GM23248 (cell line): Measurements from ENCODE around the gene DHRS4L2. TPM values are rescaled to one million over a fixed set of nuclear protein-coding genes. Genes with fewer than 3 reads are reported as not detected.
A peak's percentile ranks its signal among the peaks of the same experiment; 100 is the strongest.
"Not testable (repeated sequence)": the region's sequence is repeated elsewhere in the genome, so short reads cannot be mapped to it uniquely, and the experiment has no call there.

Source experiments
- DNase-seq: peaks from one replicate; pipeline ENCODE4 v3.0.0-alpha.2; 2015
- H2AFZ ChIP-seq: fragments of 200-600 bp; sonication (generic); 2 replicates; pipeline ENCODE4 v1.6.1; 2016; ENCODE audit warnings: antibody characterized with exemption
- H3F3A ChIP-seq: fragments of 200-600 bp; sonication (generic); 2 replicates; pipeline ENCODE4 v1.6.1; 2016; ENCODE audit warnings: mild to moderate bottlenecking, antibody characterized with exemption, mixed run types; ENCODE audit not compliant: insufficient read depth
- H3K27ac ChIP-seq: fragments of 200-600 bp; sonication (generic); 2 replicates; pipeline ENCODE4 v1.5.1; 2016; ENCODE audit warnings: mild to moderate bottlenecking
- H3K27me3 ChIP-seq: fragments of 200-600 bp; sonication (generic); replicated peaks from 2 replicates; pipeline ENCODE4 v1.6.1; 2016; ENCODE audit warnings: mild to moderate bottlenecking; ENCODE audit not compliant: insufficient read depth
- H3K36me3 ChIP-seq: fragments of 200-600 bp; sonication (generic); 2 replicates; pipeline ENCODE4 v1.6.1; 2016; ENCODE audit warnings: low read depth, mild to moderate bottlenecking
- H3K4me1 ChIP-seq: fragments of 200-600 bp; sonication (generic); 2 replicates; pipeline ENCODE4 v1.6.1; 2016; ENCODE audit warnings: mild to moderate bottlenecking; ENCODE audit not compliant: insufficient read depth
- H3K4me2 ChIP-seq: fragments of 200-600 bp; sonication (generic); one replicate; pipeline ENCODE4 v1.6.1; 2016; ENCODE audit warnings: mild to moderate bottlenecking; ENCODE audit not compliant: unreplicated experiment
- H3K4me3 ChIP-seq: fragments of 200-600 bp; sonication (generic); 2 replicates; pipeline ENCODE4 v1.5.1; 2016; ENCODE audit warnings: mild to moderate bottlenecking
- H3K79me2 ChIP-seq: fragments of 200-600 bp; sonication (generic); 2 replicates; pipeline ENCODE4 v1.6.1; 2016; ENCODE audit warnings: mild to moderate bottlenecking; ENCODE audit not compliant: insufficient read depth
- H3K9ac ChIP-seq: fragments of 200-600 bp; sonication (generic); 2 replicates; pipeline ENCODE4 v1.6.1; 2016; ENCODE audit warnings: mild to moderate bottlenecking
- H3K9me2 ChIP-seq: fragments of 200-600 bp; sonication (generic); 2 replicates; pipeline ENCODE4 v1.6.1; 2016; ENCODE audit warnings: mixed run types, mild to moderate bottlenecking, moderate library complexity; ENCODE audit not compliant: insufficient read depth
- H3K9me3 ChIP-seq: fragments of 200-600 bp; sonication (generic); one replicate; pipeline ENCODE4 v1.6.1; 2017; ENCODE audit warnings: low read depth
- H4K20me1 ChIP-seq: fragments of 200-600 bp; sonication (generic); 2 replicates; pipeline ENCODE4 v1.6.0; 2016; ENCODE audit not compliant: insufficient read depth
- EZH2 ChIP-seq: fragments of 200-600 bp; sonication (generic); IDR thresholded peaks from 2 replicates; pipeline ENCODE4 v1.6.1; 2018; ENCODE audit warnings: antibody characterized with exemption, mild to moderate bottlenecking; ENCODE audit not compliant: insufficient read depth, poor library complexity, severe bottlenecking
- EZH2phosphoT487 ChIP-seq: fragments of 200-600 bp; sonication (generic); IDR thresholded peaks from 2 replicates; pipeline ENCODE4 v1.6.1; 2018; ENCODE audit warnings: antibody characterized with exemption, moderate library complexity, mild to moderate bottlenecking, low read depth; ENCODE audit not compliant: insufficient read depth
- WGBS, 2 experiments: methylation state at CpG; one replicate each; pipeline ENCODE4 v1.1.6; 2015 to 2017; ENCODE audit warnings: low lambda C conversion rate in 2 of 2, low coverage in 1 of 2; ENCODE audit errors: missing lambda C conversion rate in 2 of 2; 5-methylcytosine and 5-hydroxymethylcytosine counted together
- in situ Hi-C: fragments of 300-500 bp; cut with MboI; formaldehyde crosslinking; loops from 2 replicates; pipeline ENCODE4 v1.15.0; 2020
- polyA plus RNA-seq: library from polyadenylated mRNA; unstranded; fragments of >200 nt; fragmentation: Nextera tagmentation; extraction: Ambion mirVana; gene quantifications from 2 replicates; pipeline ENCODE4 v1.2.1, GENCODE V29; 2016
- total RNA-seq: library from RNA; depleted of rRNA; stranded (reverse); fragments of >200 nt; shearing (Covaris generic); gene quantifications from 2 replicates; pipeline ENCODE4 v1.2.3, GENCODE V29; 2014

Gene DHRS4L2
- total and polyA plus RNA-seq, 2 experiments from 2014 or later = 10.1 to 19.2 TPM

GRCh38 chr14:24011051-24011450, 22.3 kb downstream of the DHRS4L2 start:
- H3K4me1 ChIP-seq = no peaks in the 10 kb centered on the region
- H3K36me3 ChIP-seq = no peaks in the 10 kb centered on the region
- no peak overlapping the region for H3K27ac ChIP-seq
- DNase-seq = no peak
- H3K27me3 ChIP-seq = no peaks in the 10 kb centered on the region
- in situ Hi-C loops = no loop called here
- no peak for TF ChIP-seq EZH2
- TF ChIP-seq EZH2phosphoT487 = no peak
- WGBS, 2 experiments = 48 to 67% methylated on average over 2 of the region's 2 CpGs
- H2AFZ ChIP-seq = no peak overlapping the region
- H3F3A ChIP-seq = no peaks in the 10 kb centered on the region
- no peaks in the 10 kb centered on the region for H4K20me1 ChIP-seq
- H3K4me3 ChIP-seq = no peak overlapping the region
- H3K4me2 ChIP-seq = no peak overlapping the region
- no peaks in the 10 kb centered on the region for H3K9me3 ChIP-seq
- no peaks in the 10 kb centered on the region for H3K9me2 ChIP-seq
- no peak overlapping the region for H3K9ac ChIP-seq
- H3K79me2 ChIP-seq = no peaks in the 10 kb centered on the region

GRCh38 chr14:24012726-24013273, 24.1 kb downstream of the DHRS4L2 start:
- H3K36me3 ChIP-seq, H3K27me3 ChIP-seq, H2AFZ ChIP-seq, H3K9me2 ChIP-seq, H3K4me2 ChIP-seq, in situ Hi-C loops, H3K79me2 ChIP-seq, H3K4me3 ChIP-seq, H3F3A ChIP-seq, DNase-seq, H4K20me1 ChIP-seq, H3K27ac ChIP-seq, H3K9ac ChIP-seq, H3K4me1 ChIP-seq, H3K9me3 ChIP-seq: not testable (repeated sequence)
- WGBS, 2 experiments = 70 to 81% methylated on average over 4 of the region's 4 CpGs

GRCh38 chr14:24013654-24014514, 25.2 kb downstream of the DHRS4L2 start:
- Histone ChIP-seq H3K4me3 (no peak overlapping the region), H2AFZ (no peak overlapping the region), H3K9me3 (no peaks in the 10 kb centered on the region), H3K79me2 (no peaks in the 10 kb centered on the region), H3K9me2 (no peaks in the 10 kb centered on the region), H3K27ac (no peak overlapping the region), H3K9ac (no peak overlapping the region), H3K27me3 (no peaks in the 10 kb centered on the region), H3K36me3 (no peaks in the 10 kb centered on the region), H4K20me1 (no peaks in the 10 kb centered on the region), H3F3A (no peaks in the 10 kb centered on the region), H3K4me2 (no peak overlapping the region), H3K4me1 (no peaks in the 10 kb centered on the region)
- TF ChIP-seq EZH2phosphoT487 = no peak
- no peak for TF ChIP-seq EZH2
- in situ Hi-C loops = no loop called here
- DNase-seq = peak; percentile 74
- 13 to 16% methylated on average over 12 of the region's 12 CpGs for WGBS, 2 experiments

- in situ Hi-C loops, H3K27me3 ChIP-seq, H2AFZ ChIP-seq, H3K4me1 ChIP-seq, DNase-seq, H3K79me2 ChIP-seq, H3K9ac ChIP-seq, H3K4me2 ChIP-seq, H3K9me2 ChIP-seq, H4K20me1 ChIP-seq, H3K9me3 ChIP-seq, H3K27ac ChIP-seq, H3K4me3 ChIP-seq, H3F3A ChIP-seq, H3K36me3 ChIP-seq: not testable (repeated sequence)
- 96% methylated on average over 6 of the region's 6 CpGs for WGBS, 2 experiments
Measured at GRCh38 chr14:24015745-24016144, 27.0 kb downstream of the DHRS4L2 start.

GRCh38 chr14:24018978-24019377, 30.2 kb downstream of the DHRS4L2 start:
- in situ Hi-C loops, H4K20me1 ChIP-seq, H3K9me3 ChIP-seq, DNase-seq, H3K36me3 ChIP-seq, H3K27me3 ChIP-seq, H3K9me2 ChIP-seq, H3F3A ChIP-seq, H2AFZ ChIP-seq, H3K4me2 ChIP-seq, H3K79me2 ChIP-seq, H3K4me1 ChIP-seq, H3K27ac ChIP-seq, H3K9ac ChIP-seq, H3K4me3 ChIP-seq: not testable (repeated sequence)

- H3F3A ChIP-seq, H3K4me1 ChIP-seq, H3K36me3 ChIP-seq, H3K9me3 ChIP-seq, H3K27me3 ChIP-seq, H3K79me2 ChIP-seq, H2AFZ ChIP-seq, H3K9ac ChIP-seq, in situ Hi-C loops, H3K9me2 ChIP-seq, H3K4me2 ChIP-seq, H4K20me1 ChIP-seq, H3K27ac ChIP-seq, H3K4me3 ChIP-seq: not testable (repeated sequence)
- WGBS, 2 experiments = 20 to 23% methylated on average over 2 of the region's 2 CpGs
- DNase-seq = peak; percentile 30
Measured at GRCh38 chr14:24019944-24020343, 31.2 kb downstream of the DHRS4L2 start.

- H3K4me1 ChIP-seq, H3K27me3 ChIP-seq, H3K9me2 ChIP-seq, H3K36me3 ChIP-seq, H4K20me1 ChIP-seq, H3K4me3 ChIP-seq, H2AFZ ChIP-seq, H3K79me2 ChIP-seq, H3K9ac ChIP-seq, DNase-seq, H3F3A ChIP-seq, H3K9me3 ChIP-seq, H3K27ac ChIP-seq, in situ Hi-C loops, H3K4me2 ChIP-seq: not testable (repeated sequence)
- WGBS, 2 experiments = 24 to 34% methylated on average over 2 to 3 of the region's 3 CpGs
Measured at GRCh38 chr14:24020520-24020919, 31.8 kb downstream of the DHRS4L2 start.
